Peyer's patch (tissue), 4 donors: ENCODE data around the gene CENPA. TPM values are rescaled to one million over a fixed set of nuclear protein-coding genes. Genes with fewer than 3 reads are reported as not detected.

ENCODE experiments used
- DNase-seq, 3 donors: peaks; one replicate each; pipeline ENCODE4 v3.0.0-alpha.2; 2017 to 2019
- H3K27ac ChIP-seq, 4 donors: fragments of 200-600 bp; sonication (generic); one replicate each; pipeline ENCODE4 v1.5.1; 2016 to 2019
- H3K27me3 ChIP-seq, 2 donors: fragments of 200-600 bp; sonication (generic); one replicate each; pipeline ENCODE4 v1.5.1; 2019
- H3K36me3 ChIP-seq, 3 donors: fragments of 200-600 bp; sonication (generic); one replicate each; pipeline ENCODE4 v1.5.1; 2016 to 2019
- H3K4me1 ChIP-seq, 4 donors: fragments of 200-600 bp; sonication (generic); one replicate each; pipeline ENCODE4 v1.5.1; 2016 to 2019
- H3K4me3 ChIP-seq, 4 donors: fragments of 200-600 bp; sonication (generic); 1 replicate in 3 of 4; 2 replicates in 1 of 4; pipeline ENCODE4 v1.5.1; 2016 to 2019; ENCODE audit warnings: mild to moderate bottlenecking in 1 of 4
- H3K9me3 ChIP-seq, 4 donors: fragments of 200-600 bp; sonication (generic); one replicate each; pipeline ENCODE4 v1.5.1; 2016 to 2019; ENCODE audit warnings: mild to moderate bottlenecking in 1 of 4
- POLR2A ChIP-seq, 2 donors: fragments of 450-650 bp; IDR thresholded peaks; one replicate each; pipeline ENCODE4 v1.5.1; 2017; ENCODE audit warnings: antibody characterized with exemption in 2 of 2, mild to moderate bottlenecking in 2 of 2, moderate library complexity in 2 of 2
- total RNA-seq, 4 donors: library from RNA; depleted of rRNA; stranded (reverse); fragments of >200 nt; gene quantifications; one replicate each; pipeline ENCODE4 v1.1.0, GENCODE V29; 2016
- TF ChIP-seq, protein P1 (sequence below), 6 experiments: fragments of 450-650 bp in 4 of 6; fragments of 200-600 bp in 2 of 6; sonication (generic) in 1 of 6; IDR thresholded peaks; one replicate each; pipeline ENCODE4 v1.5.1; 2017 to 2019; ENCODE audit warnings: antibody characterized with exemption in 6 of 6, mild to moderate bottlenecking in 3 of 6, moderate library complexity in 1 of 6

CENPA gene
- total RNA-seq, 4 donors from 2014 or later, result 1.6 to 2.1 TPM; not detected in 2

- H3K27ac ChIP-seq, result peak overlapping the region; percentile 54 to 84 (median 73)
- DNase-seq, result peak; percentile 73 to 96 (median 85)
- no peaks in the 10 kb centered on the region for H3K9me3 ChIP-seq
- TF ChIP-seq POLR2A (IDR thresholded peaks at IDR 0.05), result peak in 1 of 2 donors; percentile 31
- TF ChIP-seq, protein P1, sequence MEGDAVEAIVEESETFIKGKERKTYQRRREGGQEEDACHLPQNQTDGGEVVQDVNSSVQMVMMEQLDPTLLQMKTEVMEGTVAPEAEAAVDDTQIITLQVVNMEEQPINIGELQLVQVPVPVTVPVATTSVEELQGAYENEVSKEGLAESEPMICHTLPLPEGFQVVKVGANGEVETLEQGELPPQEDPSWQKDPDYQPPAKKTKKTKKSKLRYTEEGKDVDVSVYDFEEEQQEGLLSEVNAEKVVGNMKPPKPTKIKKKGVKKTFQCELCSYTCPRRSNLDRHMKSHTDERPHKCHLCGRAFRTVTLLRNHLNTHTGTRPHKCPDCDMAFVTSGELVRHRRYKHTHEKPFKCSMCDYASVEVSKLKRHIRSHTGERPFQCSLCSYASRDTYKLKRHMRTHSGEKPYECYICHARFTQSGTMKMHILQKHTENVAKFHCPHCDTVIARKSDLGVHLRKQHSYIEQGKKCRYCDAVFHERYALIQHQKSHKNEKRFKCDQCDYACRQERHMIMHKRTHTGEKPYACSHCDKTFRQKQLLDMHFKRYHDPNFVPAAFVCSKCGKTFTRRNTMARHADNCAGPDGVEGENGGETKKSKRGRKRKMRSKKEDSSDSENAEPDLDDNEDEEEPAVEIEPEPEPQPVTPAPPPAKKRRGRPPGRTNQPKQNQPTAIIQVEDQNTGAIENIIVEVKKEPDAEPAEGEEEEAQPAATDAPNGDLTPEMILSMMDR (IDR thresholded peaks at IDR 0.05), result no peak
- H3K27me3 ChIP-seq, result no peaks in the 10 kb centered on the region
- no peak overlapping the region for H3K4me3 ChIP-seq
- H3K36me3 ChIP-seq, result peaks cover 0 to 35% (median 0%) of the 10 kb centered on the region in 3 donors
- H3K4me1 ChIP-seq, result peaks cover 0 to 47% (median 20%) of the 10 kb centered on the region in 4 donors
Observed at GRCh38 chr2:26772064-26773001, 13.5 kb upstream of the CENPA start.

DNA sequence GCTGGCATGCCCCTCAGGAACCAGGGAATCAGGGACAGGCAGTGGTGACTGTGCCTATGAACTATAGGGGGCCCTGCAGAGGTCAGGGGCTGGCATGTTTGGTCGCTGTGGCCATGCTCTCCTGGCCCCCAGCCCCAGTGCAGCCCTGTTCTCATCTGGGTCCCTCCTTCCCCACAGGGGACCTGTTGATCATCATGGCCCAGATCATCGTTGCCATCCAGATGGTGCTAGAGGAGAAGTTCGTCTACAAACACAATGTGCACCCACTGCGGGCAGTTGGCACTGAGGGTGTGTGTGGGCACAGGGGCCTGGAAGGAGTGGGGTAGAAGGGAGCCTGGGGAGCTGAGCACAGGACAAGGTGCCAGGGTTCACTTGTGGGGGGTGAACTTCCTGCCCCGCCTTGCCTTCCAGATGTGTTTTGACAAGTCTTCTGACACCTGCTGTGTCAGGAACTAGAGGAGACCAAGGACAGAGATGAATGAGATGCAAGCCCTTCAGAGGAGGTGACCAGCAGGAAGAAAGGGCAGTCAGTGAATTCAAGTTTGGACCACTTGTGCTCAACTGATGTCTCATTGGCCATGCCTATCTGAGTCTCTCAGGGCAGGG lies 9.6 kb upstream of the CENPA start:
- no peak for TF ChIP-seq POLR2A (IDR thresholded peaks at IDR 0.05)
- TF ChIP-seq, protein P1 (IDR thresholded peaks at IDR 0.05), result no peak
- Histone ChIP-seq H3K4me1 (peaks cover 0 to 20% (median 16%) of the 10 kb centered on the region in 4 donors), H3K4me3 (no peak overlapping the region), H3K27me3 (no peaks in the 10 kb centered on the region), H3K27ac (no peak overlapping the region), H3K36me3 (peaks cover 0 to 65% (median 0%) of the 10 kb centered on the region in 3 donors), H3K9me3 (no peaks in the 10 kb centered on the region)
- no peak for DNase-seq

DNA sequence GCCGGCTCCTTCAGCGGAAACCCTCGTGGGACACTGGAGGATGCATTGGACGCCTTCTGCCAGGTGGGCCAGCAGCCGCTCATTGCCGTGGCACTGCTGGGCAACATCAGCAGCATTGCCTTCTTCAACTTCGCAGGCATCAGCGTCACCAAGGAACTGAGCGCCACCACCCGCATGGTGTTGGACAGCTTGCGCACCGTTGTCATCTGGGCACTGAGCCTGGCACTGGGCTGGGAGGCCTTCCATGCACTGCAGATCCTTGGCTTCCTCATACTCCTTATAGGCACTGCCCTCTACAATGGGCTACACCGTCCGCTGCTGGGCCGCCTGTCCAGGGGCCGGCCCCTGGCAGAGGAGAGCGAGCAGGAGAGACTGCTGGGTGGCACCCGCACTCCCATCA lies 7.8 kb upstream of the CENPA start:
- H3K27me3 ChIP-seq, result no peaks in the 10 kb centered on the region
- DNase-seq, result no peak
- no peak overlapping the region for H3K4me3 ChIP-seq
- no peak overlapping the region for H3K27ac ChIP-seq
- peaks cover 0 to 65% (median 0%) of the 10 kb centered on the region in 3 donors for H3K36me3 ChIP-seq
- H3K4me1 ChIP-seq, result peaks cover 0 to 2% (median 0%) of the 10 kb centered on the region in 4 donors
- no peaks in the 10 kb centered on the region for H3K9me3 ChIP-seq
- TF ChIP-seq, protein P1 (IDR thresholded peaks at IDR 0.05), result no peak
- no peak for TF ChIP-seq POLR2A (IDR thresholded peaks at IDR 0.05)

DNA sequence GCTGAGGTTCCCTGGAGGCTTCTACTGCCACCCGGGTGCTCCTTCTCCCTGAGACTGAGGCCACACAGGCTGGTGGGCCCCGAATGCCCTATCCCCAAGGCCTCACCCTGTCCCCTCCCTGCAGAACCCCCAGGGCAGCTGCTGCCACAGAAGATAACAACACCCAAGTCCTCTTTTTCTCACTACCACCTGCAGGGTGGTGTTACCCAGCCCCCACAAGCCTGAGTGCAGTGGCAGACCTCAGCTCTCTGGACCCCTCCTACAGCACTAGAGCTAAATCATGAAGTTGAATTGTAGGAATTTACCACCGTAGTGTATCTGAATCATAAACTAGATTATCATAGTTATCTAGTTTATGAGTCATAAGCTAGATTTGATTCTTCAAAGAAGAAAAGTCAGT lies 7.3 kb upstream of the CENPA start:
- DNase-seq, result no peak
- Histone ChIP-seq H3K4me1 (no peaks in the 10 kb centered on the region), H3K36me3 (peaks cover 0 to 65% (median 0%) of the 10 kb centered on the region in 3 donors), H3K27ac (no peak overlapping the region), H3K27me3 (no peaks in the 10 kb centered on the region), H3K4me3 (no peak overlapping the region), H3K9me3 (no peaks in the 10 kb centered on the region)
- TF ChIP-seq, protein P1 (IDR thresholded peaks at IDR 0.05), result no peak
- no peak for TF ChIP-seq POLR2A (IDR thresholded peaks at IDR 0.05)

- no peak overlapping the region for H3K27ac ChIP-seq
- no peaks in the 10 kb centered on the region for H3K9me3 ChIP-seq
- no peak for DNase-seq
- no peaks in the 10 kb centered on the region for H3K4me1 ChIP-seq
- H3K27me3 ChIP-seq, result no peaks in the 10 kb centered on the region
- TF ChIP-seq, protein P1 (IDR thresholded peaks at IDR 0.05), result no peak
- no peak for TF ChIP-seq POLR2A (IDR thresholded peaks at IDR 0.05)
- peaks cover 0 to 51% (median 0%) of the 10 kb centered on the region in 3 donors for H3K36me3 ChIP-seq
- no peak overlapping the region for H3K4me3 ChIP-seq
Observed at GRCh38 chr2:26780203-26780760, 5.6 kb upstream of the CENPA start.
